OCI-M1 (cell line): ENCODE measurements around the gene CCDC9B.

Source experiments
- DNase-seq: peaks from one replicate; lab custom pipeline; 2025; lab: John Stamatoyannopoulos, UW

The CCDC9B gene

DNA sequence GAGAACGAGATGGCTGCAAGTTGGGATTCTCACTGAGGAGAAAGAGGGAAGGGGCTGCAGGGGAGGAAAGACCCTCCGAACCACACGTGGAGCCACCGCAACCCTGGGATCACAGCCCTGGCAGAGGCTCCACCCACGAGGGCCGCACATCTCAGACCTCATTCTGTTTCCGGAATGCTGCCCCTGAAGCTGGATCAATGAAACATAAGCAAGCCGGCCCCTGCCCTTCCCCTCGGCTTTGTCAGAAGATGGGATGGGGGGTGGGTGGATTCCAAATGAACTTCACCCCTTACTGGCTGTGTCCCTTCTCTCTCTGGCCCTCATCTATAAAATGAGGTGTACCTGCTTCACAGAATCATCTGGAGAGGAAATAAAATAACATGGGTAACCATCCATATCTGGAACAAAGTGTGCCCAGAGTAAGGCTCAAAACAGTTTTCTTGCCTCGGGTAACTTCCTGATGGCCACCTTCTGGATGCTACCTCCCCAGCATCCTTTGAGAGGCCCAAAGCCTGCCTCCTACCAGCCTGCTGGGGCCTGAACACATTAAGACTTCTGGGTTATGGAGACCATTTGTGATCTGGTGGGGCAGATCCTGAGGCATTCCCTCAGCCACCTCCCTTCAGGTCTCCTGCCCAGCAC lies 4.6 kb upstream of the CCDC9B start:
- no peak for DNase-seq

DNA sequence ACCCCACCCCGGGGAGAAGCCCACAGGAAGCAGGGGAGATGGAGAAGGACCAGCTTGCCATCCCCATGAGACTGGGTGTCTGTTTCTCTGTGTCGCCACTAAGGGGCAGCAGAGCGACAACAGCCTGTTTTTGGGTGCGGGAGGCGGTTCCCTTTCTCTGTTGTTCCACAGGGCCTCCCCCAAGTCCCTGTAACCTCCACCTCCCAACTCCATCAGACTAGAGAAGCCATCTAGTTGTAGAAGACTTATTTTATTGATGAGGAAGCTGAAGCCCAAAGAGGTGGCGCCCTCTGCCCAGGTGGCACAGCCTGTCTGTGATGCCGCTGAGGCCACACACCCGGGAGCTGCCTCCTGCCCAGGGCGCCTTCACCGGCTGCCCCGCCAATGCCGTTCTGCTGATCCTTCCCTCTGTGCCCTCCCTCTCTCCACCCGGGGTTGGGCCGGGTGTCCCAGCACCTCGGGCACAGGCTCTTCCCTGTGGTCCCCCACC lies 3.9 kb upstream of the CCDC9B start:
- DNase-seq, result peak; percentile 63

DNA sequence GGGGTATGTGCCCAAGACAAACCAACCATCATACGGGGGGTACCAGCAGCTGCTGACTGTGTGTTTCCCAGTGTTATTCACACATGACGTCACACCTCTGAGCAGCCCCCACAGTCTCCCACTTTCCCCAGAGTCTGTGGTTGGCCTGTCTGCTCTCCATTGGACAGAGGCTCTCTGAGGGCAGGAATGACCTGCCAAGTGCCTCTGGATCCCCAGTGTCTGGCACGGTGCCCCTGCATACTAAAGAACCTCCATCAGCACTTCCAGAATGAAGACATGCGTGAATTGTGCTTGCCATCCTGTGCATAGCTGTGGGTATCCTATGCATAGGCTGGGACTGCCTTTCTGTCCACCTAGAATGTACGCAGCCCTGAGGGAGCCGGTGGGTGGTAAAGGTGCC lies 3.5 kb upstream of the CCDC9B start:
- DNase-seq, result no peak

DNA sequence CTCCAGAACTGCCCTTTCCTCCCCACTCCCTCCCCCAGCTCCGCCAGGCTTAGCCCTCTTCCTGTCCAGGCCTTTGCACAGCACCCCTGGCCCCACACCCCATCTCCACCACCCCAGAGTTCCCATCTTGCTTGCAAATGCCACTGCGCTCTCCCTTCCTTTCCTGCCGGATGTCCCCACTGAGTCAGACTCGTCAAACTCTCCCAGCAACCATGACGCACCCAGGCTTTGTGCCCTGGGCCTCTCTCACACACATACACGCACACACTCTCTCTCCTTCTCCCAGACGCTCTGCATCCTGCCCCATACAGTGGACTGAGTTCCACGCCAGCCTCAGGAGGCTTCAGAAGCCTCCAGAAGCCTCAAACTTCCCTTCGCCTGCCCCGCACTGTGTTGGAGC lies 2.8 kb upstream of the CCDC9B start:
- no peak for DNase-seq

DNA sequence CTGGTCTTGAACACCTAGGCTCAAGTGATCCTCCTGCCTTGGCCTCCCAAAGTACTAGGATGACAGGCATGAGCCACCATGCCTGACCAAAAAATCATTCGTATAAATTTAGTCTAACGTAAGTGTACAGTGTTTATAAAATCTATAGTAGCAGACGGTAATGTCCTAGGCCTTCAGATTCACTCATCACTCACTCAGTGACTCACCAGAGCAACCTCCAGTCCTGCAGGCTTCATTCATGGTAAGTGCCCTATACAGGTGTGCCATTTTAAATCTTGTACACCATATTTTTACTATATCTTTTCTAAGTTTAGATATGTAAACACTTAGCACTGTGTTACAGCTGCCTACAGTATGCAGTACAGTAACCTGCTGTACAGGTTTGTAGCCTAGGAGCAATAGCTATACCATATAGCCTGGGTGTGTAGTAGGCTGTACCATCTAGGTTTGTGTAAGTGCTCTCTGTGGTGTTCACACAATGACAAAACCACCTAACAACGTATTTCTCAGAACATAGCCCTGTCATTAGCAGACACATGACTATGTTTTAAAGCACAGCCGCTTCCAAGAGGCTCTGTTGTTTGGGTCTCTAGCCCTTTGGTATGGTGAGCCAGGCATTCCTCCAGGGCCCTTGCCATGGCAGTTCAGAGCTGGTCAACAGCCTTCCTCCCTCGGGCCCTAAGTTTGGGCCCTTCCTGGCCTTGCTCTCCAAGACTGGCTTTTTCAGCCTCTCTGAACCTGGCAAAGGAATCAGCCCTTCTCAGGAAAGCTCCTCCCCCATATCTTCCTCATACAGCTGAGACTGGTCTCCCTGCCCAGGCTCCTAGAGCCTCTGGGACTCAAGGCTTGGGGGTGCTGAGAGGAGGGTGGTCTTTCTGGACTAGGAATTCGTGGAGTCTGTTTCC lies 1.9 kb upstream of the CCDC9B start:
- DNase-seq, result no peak

DNA sequence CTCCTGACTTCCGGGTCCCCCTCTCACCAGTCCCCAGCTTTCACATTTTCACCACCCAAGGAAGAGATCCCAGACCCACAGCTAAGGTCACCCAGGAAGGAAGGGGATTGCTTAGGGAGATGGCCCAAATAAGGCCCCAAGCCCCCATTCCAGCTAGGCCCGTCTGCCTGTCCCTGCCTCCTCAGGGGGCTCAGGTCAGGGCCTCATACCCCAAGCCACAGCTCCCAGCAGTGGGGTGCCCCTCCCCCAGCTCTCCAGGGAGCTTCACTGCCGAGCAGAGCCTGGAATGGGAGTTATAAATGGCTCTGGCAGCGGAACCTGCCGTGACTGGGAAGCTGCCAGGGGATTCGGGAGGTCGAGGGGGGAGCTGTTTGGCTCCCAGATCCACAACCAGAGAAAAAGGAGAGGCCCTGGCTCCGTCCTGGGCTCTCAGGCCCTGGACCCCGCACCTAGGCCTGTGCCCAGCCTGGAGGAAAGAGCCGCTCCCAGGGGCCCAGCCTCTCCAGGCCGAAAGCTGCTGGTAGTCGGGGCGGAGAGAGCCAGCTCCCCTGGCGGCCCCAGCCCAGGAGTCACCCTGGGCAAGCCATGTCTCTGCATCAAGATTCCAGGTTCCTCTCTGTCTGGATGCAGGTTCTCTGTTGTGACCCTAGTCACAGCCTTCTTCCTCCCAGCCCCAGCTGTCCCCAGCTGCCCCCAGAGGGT lies 550 bp downstream of the CCDC9B start:
- DNase-seq, result no peak

DNA sequence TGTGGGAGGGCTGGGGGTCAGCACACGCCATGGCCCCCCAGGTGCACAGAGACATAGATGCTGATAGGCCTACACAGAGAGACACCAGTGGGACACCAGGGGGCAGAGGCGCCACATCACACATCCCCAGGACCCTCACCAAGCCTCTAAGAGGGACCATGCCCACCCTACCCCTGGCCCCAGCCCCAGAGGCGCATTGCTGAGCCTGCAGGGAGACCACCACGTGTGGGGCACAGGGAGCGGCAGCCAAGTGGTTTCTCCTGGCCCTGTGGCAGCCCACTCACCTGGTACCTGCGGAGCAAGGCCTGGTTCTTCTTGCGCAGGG lies 1.2 kb downstream of the CCDC9B start:
- no peak for DNase-seq

DNA sequence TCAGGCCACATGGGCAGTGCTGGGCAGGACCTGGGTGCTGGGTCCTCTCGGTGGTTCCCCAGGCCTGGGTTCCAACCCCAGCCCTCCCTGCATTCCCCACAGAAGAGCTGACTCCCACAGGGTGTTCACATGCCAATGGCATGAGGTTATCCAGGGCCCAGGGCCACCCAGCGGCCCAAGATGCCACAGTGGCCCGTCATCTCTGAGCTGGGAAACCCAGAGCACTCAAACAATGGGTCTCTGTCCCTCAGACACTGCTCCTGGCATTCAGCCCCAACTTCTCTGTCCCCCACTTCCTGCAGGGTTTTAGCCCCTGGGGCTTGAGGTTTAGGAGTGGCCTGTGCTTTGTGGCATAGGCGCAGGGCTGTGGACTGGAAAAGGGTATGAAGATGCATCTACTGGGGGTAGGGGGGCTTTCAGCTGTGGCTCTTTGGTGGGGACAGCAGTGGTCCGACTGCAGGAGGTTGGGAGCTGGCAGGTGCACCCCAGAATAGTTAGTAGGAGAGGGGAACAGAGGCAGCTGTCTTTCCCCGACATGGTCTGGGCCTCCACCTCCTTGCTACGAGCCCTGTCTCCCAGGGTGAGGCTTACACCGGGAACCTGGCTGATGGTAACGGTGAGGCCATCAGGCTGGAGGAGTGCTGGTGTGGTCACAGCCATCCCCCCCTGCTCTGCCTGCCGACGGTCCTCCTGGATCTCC lies 1.7 kb downstream of the CCDC9B start:
- DNase-seq, result no peak

DNA sequence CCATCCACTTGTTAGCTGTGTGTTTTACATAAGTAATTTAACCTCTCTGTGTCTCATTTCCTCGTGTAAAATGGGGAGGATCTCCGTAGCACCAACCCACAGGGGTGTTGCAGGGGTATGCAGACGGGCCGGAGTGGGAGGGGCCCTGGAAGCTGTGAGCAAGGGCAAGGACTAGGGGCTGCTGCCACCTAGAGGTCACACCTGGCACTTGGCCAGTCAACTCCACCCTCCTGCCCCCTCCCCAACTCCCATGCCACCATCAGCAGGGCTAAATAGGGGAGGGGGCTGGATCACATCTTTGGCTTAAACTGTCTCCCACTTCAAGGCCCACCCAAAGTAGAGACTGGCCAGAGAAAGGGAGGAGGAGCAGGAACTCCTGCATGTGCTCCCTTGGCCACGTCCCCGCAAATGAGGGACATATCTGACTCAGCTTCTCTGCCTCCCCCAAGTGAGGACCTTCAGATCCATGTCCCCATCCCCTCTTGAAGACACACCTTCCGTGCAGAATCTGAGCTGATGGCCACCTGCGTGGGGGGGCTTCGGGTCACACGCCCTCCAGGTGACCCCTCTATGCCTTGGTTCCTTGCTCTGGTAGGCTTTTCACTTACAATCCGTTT lies 2.6 kb downstream of the CCDC9B start:
- DNase-seq, result peak; percentile 83

DNA sequence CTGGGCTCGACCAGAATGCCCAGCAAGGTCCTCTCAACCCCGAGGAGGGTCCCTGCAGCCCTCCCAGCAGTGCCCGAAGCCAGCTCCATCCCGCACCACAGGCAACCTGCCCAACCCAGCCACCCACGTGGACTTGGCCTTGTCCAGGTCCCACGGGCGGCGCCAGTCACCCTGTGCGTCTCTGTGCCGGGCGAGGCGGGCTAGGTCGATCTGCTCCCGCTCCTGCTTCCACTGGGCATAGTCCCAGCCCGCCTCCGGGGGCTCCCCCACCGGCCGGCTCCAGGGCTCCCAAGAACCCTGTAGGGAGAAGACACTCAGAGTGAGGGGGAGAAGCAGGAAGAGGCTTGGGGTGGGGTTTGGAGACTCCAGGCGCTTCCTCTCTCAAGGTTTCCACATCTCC lies 3.1 kb downstream of the CCDC9B start:
- DNase-seq, result no peak

DNA sequence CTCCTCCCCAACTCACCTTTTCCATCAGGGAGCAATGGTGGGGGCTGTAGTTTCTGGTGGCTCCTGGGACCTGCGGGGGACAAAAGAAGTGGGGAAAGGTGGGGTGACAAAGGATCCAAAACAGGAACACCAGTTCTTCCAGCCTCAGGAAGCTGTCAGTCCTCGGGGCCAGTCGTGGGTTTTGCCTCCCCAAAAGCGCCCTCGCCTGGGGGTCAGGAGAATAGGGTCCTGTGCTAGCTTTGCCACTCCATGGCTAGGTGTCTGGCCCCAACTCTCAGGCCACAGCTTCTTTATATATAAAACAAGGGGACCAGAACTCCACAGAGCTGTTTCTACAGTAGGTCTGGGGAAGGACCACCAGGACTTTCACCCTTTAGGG lies 4.0 kb downstream of the CCDC9B start:
- peak; percentile 70 for DNase-seq

DNA sequence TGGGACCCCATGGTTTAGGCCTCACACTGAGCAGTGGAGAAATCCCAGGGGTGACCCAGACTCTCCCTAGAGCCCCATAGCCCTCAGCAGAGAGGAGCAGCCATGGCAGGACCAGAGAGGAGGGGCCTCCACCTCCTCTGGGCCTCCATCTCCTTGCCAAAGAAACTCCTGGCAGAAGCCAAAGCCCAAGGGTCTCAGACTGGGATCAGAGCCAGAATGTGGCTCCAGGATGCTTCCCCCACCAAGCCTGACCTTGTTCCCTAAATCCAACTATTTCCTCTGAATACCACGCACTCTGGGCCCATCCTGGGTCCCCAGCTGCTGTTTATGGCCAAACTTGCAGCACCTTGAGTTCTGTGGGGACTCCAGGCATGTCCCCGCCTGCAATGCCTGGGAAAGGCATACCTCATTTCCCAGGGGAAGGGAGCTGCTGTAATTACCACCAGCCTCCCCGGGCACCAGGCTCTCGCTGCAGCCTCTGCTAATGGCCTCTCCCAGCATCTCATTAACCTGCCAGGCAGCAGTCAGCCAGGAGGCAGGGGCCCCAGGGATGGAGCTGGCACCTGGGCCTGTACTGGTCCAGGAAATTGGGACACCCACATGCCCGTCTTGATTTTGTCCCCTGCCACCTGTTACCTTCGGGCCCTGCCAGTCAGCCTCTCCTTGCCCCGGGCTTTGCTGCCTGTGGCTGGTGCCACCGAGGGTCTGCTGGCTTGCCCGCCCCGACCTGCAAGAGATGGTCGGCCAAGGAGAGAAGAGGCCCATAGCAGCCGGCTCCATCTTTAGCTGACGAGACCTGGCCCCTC lies 4.6 kb downstream of the CCDC9B start:
- DNase-seq, result no peak

DNA sequence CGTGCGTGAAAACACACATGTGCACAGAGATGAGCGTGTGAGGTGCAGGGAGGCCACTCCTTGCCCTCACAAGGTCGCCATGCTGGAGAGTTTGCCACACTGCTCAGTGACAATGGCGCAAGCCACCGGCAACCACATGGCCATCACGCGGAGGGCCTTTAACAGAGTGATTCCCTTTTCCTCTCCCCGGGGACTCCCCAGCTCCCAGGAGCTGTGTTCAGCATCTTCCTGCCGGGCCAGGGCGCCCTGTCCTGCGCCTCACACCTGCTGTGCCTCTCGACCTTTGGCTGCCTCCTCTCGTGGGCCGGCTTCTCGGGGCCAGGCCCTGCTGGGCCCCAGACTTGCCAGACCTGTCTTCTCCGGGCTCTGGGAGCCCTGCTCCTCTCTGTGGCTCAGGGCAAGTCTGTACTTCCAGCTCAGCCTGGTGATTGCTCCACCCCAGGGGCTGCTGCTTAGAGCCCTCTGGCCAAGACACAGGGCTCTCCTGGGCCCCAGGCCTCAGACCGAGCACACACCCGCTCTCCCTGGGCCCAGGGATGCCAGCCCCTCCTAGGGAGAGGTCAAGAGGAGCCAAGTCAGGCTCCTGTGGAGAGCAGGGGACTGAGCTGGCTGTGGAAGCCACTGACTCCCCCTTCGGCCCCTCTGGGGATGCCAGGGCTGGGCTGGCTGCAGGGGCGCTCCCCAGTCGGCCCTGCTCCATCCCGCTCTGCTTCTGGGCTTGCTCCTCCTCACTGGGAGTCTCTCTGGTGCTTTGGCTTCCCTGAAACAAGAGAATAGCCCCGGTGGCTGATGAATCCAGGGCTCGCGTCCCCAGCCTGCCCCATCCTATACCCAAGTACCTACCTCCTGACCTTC lies 5.6 kb downstream of the CCDC9B start:
- no peak for DNase-seq

DNA sequence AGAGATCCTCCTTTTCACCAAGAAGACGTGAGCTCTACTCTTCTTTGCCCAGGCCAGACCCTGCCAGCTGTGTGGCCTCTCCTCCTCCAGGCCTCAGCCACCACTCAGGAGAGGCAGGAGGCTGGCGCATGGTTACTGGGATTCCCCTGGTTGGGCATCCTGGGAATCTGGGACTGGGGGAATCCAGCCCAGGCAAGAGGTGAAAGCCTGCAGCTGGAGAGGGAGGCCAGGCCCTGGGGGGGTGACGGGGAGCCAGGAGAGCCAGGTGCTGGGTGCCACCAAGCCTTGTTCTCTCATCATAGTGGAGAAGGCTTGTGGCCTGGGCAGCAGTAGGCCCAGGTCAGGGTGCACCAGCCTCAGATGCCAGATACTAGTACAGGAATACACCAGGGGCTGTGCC lies 6.2 kb downstream of the CCDC9B start:
- no peak for DNase-seq

DNA sequence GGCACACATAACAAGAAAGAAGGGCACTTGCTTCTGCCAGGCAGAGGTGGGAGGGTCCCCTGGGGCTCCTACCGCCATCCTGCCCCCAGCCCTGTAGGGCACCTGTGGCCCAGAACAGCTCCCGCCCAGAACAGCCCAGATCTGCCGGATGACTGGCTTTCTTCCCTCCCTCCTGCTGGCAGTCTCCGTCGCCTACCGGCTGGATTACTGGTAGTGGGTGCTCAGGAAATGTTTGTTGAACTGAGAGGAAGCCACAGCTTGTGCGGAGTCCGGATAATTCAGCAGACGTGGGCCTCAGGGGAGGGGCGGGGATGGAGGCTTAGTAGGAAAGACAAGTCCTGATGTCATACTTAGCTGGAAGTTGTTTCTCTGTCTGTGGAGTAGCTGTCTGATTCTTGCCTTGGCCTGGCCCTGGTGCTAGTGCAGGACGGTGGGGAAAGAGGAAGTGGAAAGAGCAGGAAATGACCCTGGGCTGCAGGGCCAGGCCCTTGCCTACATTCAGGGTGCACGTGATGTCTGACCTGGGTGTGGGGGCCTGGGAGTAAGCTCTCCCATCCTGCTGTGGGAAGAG lies 6.7 kb downstream of the CCDC9B start:
- peak; percentile 84 for DNase-seq

DNA sequence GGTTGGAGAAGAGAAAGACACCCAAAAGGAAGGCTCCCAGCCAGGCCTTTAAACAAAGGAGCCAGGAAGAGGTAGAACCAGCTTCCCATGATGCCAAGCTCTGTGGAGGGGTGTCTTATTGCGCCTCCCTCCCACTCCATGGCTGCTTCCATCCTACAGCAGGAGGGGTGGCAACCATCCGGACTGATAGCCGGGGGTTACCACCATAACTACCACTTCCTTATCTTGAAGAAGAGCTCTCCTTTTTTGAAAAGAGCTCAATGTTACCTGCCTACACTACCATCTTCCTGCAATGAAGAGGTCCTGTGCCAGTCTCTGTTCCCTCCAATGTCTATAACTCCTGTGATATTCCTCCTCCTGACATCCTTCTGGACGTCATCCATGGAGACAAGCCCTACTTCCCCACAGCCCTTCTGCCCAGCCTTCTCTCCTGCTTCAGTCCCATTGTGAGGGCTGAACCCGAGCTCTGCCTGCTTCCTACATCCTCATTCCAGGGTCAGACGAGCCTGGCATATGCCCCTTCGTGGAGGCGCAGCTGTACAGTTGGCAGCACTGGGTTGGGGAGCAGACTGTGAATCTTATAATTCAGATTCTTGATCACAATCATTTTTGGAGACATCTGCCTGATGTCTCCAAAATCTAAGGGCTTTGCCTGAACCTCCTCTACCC lies 8.5 kb downstream of the CCDC9B start:
- DNase-seq, result no peak

DNA sequence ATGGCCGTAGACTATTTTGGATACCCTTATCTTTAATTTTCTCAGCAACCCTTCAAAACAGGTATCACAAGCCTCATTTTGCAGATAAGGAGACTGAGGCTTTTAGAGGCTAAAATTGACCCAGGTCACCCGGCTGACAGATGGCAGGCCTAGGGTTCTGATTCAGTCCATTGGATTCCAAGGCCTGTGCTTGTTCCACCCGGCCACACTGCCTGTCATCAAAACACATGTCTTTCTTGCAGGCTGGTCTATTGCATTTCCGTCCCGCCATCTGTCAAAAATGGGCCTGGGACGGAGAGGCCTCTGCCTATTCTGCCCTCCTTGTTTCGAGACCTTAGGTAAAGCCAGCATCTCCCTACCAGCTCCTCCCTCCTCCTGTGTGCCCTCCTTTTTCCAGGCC lies 9.1 kb downstream of the CCDC9B start:
- DNase-seq, result no peak

DNA sequence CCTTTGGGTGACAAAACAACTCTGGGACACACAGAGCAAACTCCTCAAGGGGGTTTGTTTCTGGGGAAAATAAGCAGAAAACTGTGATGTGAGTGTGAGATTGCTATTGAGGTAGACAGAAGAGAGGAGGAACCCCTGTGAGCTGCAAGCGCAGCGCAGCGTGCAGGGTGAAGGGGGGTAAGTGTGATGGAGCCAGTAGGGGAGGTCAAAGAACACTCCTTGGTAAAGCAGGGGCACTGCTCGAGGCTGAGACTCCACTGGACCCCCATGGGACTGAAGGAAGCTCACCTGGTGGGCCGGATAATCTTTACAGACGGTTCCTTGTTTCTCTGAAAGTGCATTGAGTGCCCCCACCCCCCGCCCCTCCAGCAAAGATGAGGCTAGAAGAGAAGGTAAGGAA lies 9.7 kb downstream of the CCDC9B start:
- DNase-seq, result no peak

DNA sequence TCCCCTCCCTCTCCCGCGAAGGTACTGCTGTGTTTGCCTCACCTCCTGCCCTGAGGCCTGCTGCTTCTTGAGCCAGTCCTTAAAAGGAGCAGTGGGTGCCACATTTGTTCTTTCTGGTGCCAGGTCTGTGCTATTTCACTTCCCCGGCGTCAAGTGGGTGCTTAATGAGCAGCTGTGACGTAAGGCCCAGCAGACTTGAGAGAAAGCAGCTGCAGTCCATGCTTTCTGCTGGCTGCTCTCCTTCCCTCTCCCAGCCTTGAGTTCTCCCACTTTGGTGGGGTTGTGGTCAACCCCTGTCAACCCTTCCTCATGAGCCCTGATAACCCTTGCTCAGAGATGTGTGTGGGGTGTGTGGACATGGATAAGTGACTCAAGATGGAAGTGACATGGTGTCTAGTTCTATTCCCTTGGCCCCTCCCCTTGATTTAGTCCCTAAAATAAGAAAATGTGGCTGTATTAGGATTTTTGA lies 10.3 kb downstream of the CCDC9B start:
- peak; percentile 55 for DNase-seq
